ENCODE measurements around the gene GSC2. TPM values are rescaled to one million over a fixed set of nuclear protein-coding genes. Genes with fewer than 3 reads are reported as not detected.
"Not testable (repeated sequence)": the region's sequence is repeated elsewhere in the genome, so short reads cannot be mapped to it uniquely, and the experiment has no call there.

GSC2 gene
- total RNA-seq, 1 donor from 2014 or later: not detected

- DNase-seq (ENCODE audit: low read depth): no peak
Measured at GRCh38 chr22:19178065-19178656, 28.1 kb upstream of the GSC2 start.

- no peak for DNase-seq (ENCODE audit: low read depth)
Measured at GRCh38 chr22:19177164-19178064, 27.3 kb upstream of the GSC2 start.

GRCh38 chr22:19176732-19177131 lies 26.6 kb upstream of the GSC2 start:
- no peak for DNase-seq (ENCODE audit: low read depth)

- no peak for DNase-seq (ENCODE audit: low read depth)
Measured at GRCh38 chr22:19176175-19176643, 26.1 kb upstream of the GSC2 start.

- no peak for DNase-seq (ENCODE audit: low read depth)
Measured at GRCh38 chr22:19175602-19176174, 25.6 kb upstream of the GSC2 start.

- no peak for DNase-seq (ENCODE audit: low read depth)
Measured at GRCh38 chr22:19175026-19175601, 25.0 kb upstream of the GSC2 start.

- DNase-seq (ENCODE audit: low read depth): peak; percentile 47
Measured at GRCh38 chr22:19174106-19175025, 24.3 kb upstream of the GSC2 start.

GRCh38 chr22:19173047-19174035 lies 23.2 kb upstream of the GSC2 start:
- no peak for DNase-seq (ENCODE audit: low read depth)

- no peak for DNase-seq (ENCODE audit: low read depth)
Measured at GRCh38 chr22:19172213-19173046, 22.3 kb upstream of the GSC2 start.

- DNase-seq (ENCODE audit: low read depth): no peak
Measured at GRCh38 chr22:19169947-19170318, 19.8 kb upstream of the GSC2 start.

- no peak for DNase-seq (ENCODE audit: low read depth)
Measured at GRCh38 chr22:19169002-19169946, 19.2 kb upstream of the GSC2 start.

GRCh38 chr22:19168088-19168890 lies 18.2 kb upstream of the GSC2 start:
- DNase-seq (ENCODE audit: low read depth): no peak

GRCh38 chr22:19167106-19167869 lies 17.2 kb upstream of the GSC2 start:
- DNase-seq (ENCODE audit: low read depth): no peak

- DNase-seq (ENCODE audit: low read depth): no peak
Measured at GRCh38 chr22:19166421-19166820, 16.3 kb upstream of the GSC2 start.

- DNase-seq (ENCODE audit: low read depth): no peak
Measured at GRCh38 chr22:19164425-19164824, 14.3 kb upstream of the GSC2 start.

- not testable (repeated sequence) for DNase-seq (ENCODE audit: low read depth)
Measured at GRCh38 chr22:19158649-19159048, 8.6 kb upstream of the GSC2 start.

All from renal cortical epithelial cell (primary cell).